ENCODE results near the gene RBP2. TPM values are rescaled to one million over a fixed set of nuclear protein-coding genes. Genes with fewer than 3 reads are reported as not detected.

RBP2 gene
- total RNA-seq, 4 donors from 2014 or later, result 3.4 TPM; not detected in 3

- Histone ChIP-seq H3K4me3 (no peak overlapping the region), H3K27ac (no peak overlapping the region), H3K9me3 (peaks cover 3 to 4% of the 10 kb centered on the region in 2 donors), H3K36me3 (no peaks in the 10 kb centered on the region), H3K27me3 (no peaks in the 10 kb centered on the region), H3K4me1 (no peaks in the 10 kb centered on the region)
- DNase-seq, result no peak
- 96% methylated on average over 6 of the region's 6 CpGs; no CpG with 5 or more reads in 1 of the 2 donors for WGBS, 2 donors (ENCODE audit: low coverage in 1 of 2)
- intact Hi-C loops (cut with DNase I; ENCODE audit: low total_unique reads), result no loop called here
- TF ChIP-seq CTCF (IDR thresholded peaks at IDR 0.05) (no peak), POLR2AphosphoS5 (IDR thresholded peaks at IDR 0.05) (no peak), EP300 (IDR thresholded peaks at IDR 0.05; ENCODE audit: low read depth) (no peak), POLR2A (IDR thresholded peaks at IDR 0.05) (no peak)
- in situ Hi-C loops (cut with MboI; ENCODE audit: low pct_ligation_motif_present in 1 of 4, low pct_unique_long_range_greater_than_20kb in 1 of 4, low sequenced_read_pairs in 3 of 4), result no loop called here
These were observed 17.6 kb upstream of the RBP2 start for GRCh38 chr3:139493826-139494385.

DNA sequence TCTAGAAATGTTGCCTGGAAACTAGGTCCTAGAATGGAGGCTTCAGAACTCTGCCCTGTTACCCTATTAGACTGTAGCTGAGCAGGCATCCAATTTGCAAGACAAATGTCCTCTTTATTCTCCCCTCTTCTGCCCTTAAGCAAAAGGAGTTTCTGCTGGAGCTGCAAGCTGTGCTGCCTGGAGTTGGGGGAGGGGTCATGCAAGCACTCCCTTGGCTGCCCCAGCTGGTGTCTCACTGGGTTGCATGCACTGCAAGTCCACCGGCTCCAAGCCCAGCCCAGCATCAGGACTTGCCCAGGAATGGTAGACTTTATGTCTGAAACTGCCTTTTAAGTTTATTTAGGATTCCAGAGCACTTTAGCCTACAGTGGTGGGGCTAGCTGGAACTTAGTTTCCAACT, 15.7 kb upstream of the RBP2 start:
- 70% methylated on average over 1 of the region's 1 CpG; no CpG with 5 or more reads in 1 of the 2 donors for WGBS, 2 donors (ENCODE audit: low coverage in 1 of 2)

DNA sequence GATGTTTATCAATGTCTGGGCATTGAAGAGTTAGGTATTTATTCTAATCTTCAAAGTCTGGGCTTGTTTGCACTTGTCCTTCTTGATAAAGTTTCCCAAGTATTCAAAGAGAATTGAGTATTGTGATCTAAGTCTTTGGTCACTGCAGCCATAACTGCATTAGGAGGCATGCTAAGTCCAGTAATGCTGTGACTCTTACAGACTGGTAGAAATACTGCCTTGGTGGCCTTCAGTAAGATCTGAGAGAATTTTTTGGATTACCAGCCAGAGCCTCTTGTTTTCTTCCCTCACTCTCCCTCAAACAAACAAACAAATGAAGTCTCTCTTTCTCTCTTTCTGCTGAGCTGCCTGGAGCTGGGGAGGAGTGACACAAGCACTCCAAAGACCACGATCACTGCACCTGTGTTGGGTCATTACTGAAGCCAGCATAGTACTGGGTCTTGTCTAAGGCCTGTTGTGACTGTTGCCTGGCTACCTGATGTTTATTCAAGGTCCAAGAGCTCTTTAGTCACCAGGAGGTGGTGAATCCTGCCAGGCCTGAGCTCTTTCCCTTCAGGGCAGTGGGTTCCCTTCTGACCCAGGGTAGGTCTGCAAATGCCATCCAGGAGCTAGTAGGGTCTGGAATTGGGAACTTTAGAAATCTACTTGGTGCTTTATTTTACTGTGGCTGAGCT, 14.8 kb upstream of the RBP2 start:
- peaks cover 3 to 4% of the 10 kb centered on the region in 2 donors for H3K9me3 ChIP-seq
- H3K27me3 ChIP-seq, result no peaks in the 10 kb centered on the region
- 37% methylated on average over 1 of the region's 1 CpG; no CpG with 5 or more reads in 1 of the 2 donors for WGBS, 2 donors (ENCODE audit: low coverage in 1 of 2)
- no peak for DNase-seq
- H3K36me3 ChIP-seq, result no peaks in the 10 kb centered on the region
- H3K27ac ChIP-seq, result no peak overlapping the region
- in situ Hi-C loops (cut with MboI; ENCODE audit: low pct_ligation_motif_present in 1 of 4, low pct_unique_long_range_greater_than_20kb in 1 of 4, low sequenced_read_pairs in 3 of 4), result no loop called here
- intact Hi-C loops (cut with DNase I; ENCODE audit: low total_unique reads), result no loop called here
- no peak overlapping the region for H3K4me3 ChIP-seq
- H3K4me1 ChIP-seq, result no peaks in the 10 kb centered on the region
- TF ChIP-seq EP300 (IDR thresholded peaks at IDR 0.05; ENCODE audit: low read depth) (no peak), POLR2AphosphoS5 (IDR thresholded peaks at IDR 0.05) (no peak), POLR2A (IDR thresholded peaks at IDR 0.05) (no peak), CTCF (IDR thresholded peaks at IDR 0.05) (no peak)

More for the DNA sequence above, 15.7 kb upstream of the RBP2 start:
- no peak for DNase-seq
- in situ Hi-C loops (cut with MboI; ENCODE audit: low pct_ligation_motif_present in 1 of 4, low pct_unique_long_range_greater_than_20kb in 1 of 4, low sequenced_read_pairs in 3 of 4), result no loop called here
- Histone ChIP-seq H3K4me1 (no peaks in the 10 kb centered on the region), H3K9me3 (peaks cover 3 to 4% of the 10 kb centered on the region in 2 donors), H3K27me3 (no peaks in the 10 kb centered on the region), H3K27ac (no peak overlapping the region), H3K4me3 (no peak overlapping the region), H3K36me3 (no peaks in the 10 kb centered on the region)
- intact Hi-C loops (cut with DNase I; ENCODE audit: low total_unique reads), result no loop called here
- no peak for TF ChIP-seq EP300 (IDR thresholded peaks at IDR 0.05; ENCODE audit: low read depth)
- no peak for TF ChIP-seq POLR2A (IDR thresholded peaks at IDR 0.05)
- TF ChIP-seq POLR2AphosphoS5 (IDR thresholded peaks at IDR 0.05), result no peak
- no peak for TF ChIP-seq CTCF (IDR thresholded peaks at IDR 0.05)

GRCh38 chr3:139482206-139482605, 5.9 kb upstream of the RBP2 start:
- in situ Hi-C loops (cut with MboI; ENCODE audit: low pct_ligation_motif_present in 1 of 4, low pct_unique_long_range_greater_than_20kb in 1 of 4, low sequenced_read_pairs in 3 of 4), result no loop called here
- 23 to 32% methylated on average over 1 of the region's 1 CpG for WGBS, 2 donors (ENCODE audit: low coverage in 1 of 2)

More at GRCh38 chr3:139482206-139482605, 5.9 kb upstream of the RBP2 start:
- Histone ChIP-seq H3K27ac (no peak overlapping the region), H3K9me3 (no peaks in the 10 kb centered on the region), H3K27me3 (no peaks in the 10 kb centered on the region), H3K36me3 (no peaks in the 10 kb centered on the region), H3K4me1 (peaks cover 0 to 10% (median 7%) of the 10 kb centered on the region in 4 donors), H3K4me3 (no peak overlapping the region)
- TF ChIP-seq CTCF (IDR thresholded peaks at IDR 0.05), result no peak
- TF ChIP-seq POLR2A (IDR thresholded peaks at IDR 0.05), result no peak
- no peak for TF ChIP-seq POLR2AphosphoS5 (IDR thresholded peaks at IDR 0.05)
- TF ChIP-seq EP300 (IDR thresholded peaks at IDR 0.05; ENCODE audit: low read depth), result no peak
- intact Hi-C loops (cut with DNase I; ENCODE audit: low total_unique reads), result no loop called here
- DNase-seq, result no peak
